ENCODE data around the gene CTRL.

- TF ChIP-seq ZNF792 (tag by site-specific recombination; IDR thresholded peaks at IDR 0.05) (no peak), CTCF (tag by site-specific recombination; IDR thresholded peaks at IDR 0.05) (no peak), ZSCAN5A (tag by site-specific recombination; IDR thresholded peaks at IDR 0.05) (no peak), KLF16 (tag by site-specific recombination; IDR thresholded peaks at IDR 0.05) (no peak), ZNF24 (tag by site-specific recombination; IDR thresholded peaks at IDR 0.05) (no peak), ZBTB7A (tag by site-specific recombination; IDR thresholded peaks at IDR 0.05; ENCODE audit: low read depth) (no peak), ZNF18 (tag by site-specific recombination; IDR thresholded peaks at IDR 0.05) (no peak), ZBTB21 (tag by site-specific recombination; IDR thresholded peaks at IDR 0.05) (no peak), ZNF114 (tag by site-specific recombination; IDR thresholded peaks at IDR 0.05) (no peak), ZNF692 (tag by site-specific recombination; IDR thresholded peaks at IDR 0.05) (no peak), ZNF747 (tag by site-specific recombination; IDR thresholded peaks at IDR 0.05) (no peak), ZFP3 (tag by site-specific recombination; IDR thresholded peaks at IDR 0.05; ENCODE audit: low read depth) (no peak), MYNN (tag by site-specific recombination; IDR thresholded peaks at IDR 0.05; ENCODE audit: borderline replicate concordance) (no peak), ZNF274 (IDR thresholded peaks at IDR 0.05; ENCODE audit: low read length) (no peak), ZNF274 (tag by site-specific recombination; IDR thresholded peaks at IDR 0.05; ENCODE audit: borderline replicate concordance) (no peak)
These were observed 16.4 kb upstream of the CTRL start for GRCh38 chr16:67948015-67948414.

Data from HEK293 (cell line).